DOHH2 (cell line): ENCODE results near the gene ODAD4.

ENCODE experiments used
- H3F3A ChIP-seq: fragments of 200-600 bp; sonication (generic), shearing (Covaris generic); 2 replicates; pipeline ENCODE4 v1.6.0; 2016; ENCODE audit warnings: antibody characterized with exemption, mild to moderate bottlenecking; ENCODE audit not compliant: control insufficient read depth, insufficient read depth
- H3K27ac ChIP-seq: fragments of 200-600 bp; sonication (generic); 2 replicates; pipeline ENCODE4 v1.5.1; 2014; ENCODE audit warnings: low read depth, mild to moderate bottlenecking, low read length, moderate library complexity
- H3K27me3 ChIP-seq: fragments of 200-600 bp; sonication (generic); 2 replicates; pipeline ENCODE4 v1.6.1; 2014; ENCODE audit warnings: mild to moderate bottlenecking, low read length, mixed read lengths; ENCODE audit not compliant: control insufficient read depth
- H3K36me3 ChIP-seq: fragments of 200-600 bp; sonication (generic); 2 replicates; pipeline ENCODE4 v1.6.1; 2014; ENCODE audit warnings: mild to moderate bottlenecking, low read length, moderate library complexity, mixed read lengths; ENCODE audit not compliant: control insufficient read depth
- H3K4me1 ChIP-seq: fragments of 200-600 bp; sonication (generic); 2 replicates; pipeline ENCODE4 v1.6.1; 2014; ENCODE audit warnings: mild to moderate bottlenecking, low read length, mixed read lengths; ENCODE audit not compliant: control insufficient read depth
- H3K4me2 ChIP-seq: fragments of 200-600 bp; sonication (generic); 2 replicates; pipeline ENCODE4 v1.6.0; 2014; ENCODE audit warnings: mild to moderate bottlenecking, low read length, moderate library complexity
- H3K4me3 ChIP-seq: fragments of 200-600 bp; sonication (generic); 2 replicates; pipeline ENCODE4 v1.5.1; 2014; ENCODE audit warnings: mild to moderate bottlenecking, low read length, mixed read lengths
- H3K79me2 ChIP-seq: fragments of 200-600 bp; sonication (generic); 2 replicates; pipeline ENCODE4 v1.6.1; 2014; ENCODE audit warnings: mild to moderate bottlenecking, low read length, mixed read lengths; ENCODE audit not compliant: control insufficient read depth
- H3K9me2 ChIP-seq: fragments of 200-600 bp; sonication (generic); replicated peaks from 2 replicates; pipeline ENCODE4 v1.6.1; 2014; ENCODE audit warnings: mild to moderate bottlenecking, low read length, mixed read lengths; ENCODE audit not compliant: control insufficient read depth
- H3K9me3 ChIP-seq: fragments of 200-600 bp; sonication (generic); 2 replicates; pipeline ENCODE4 v1.6.1; 2014; ENCODE audit warnings: antibody characterized with exemption, low read length, mixed read lengths; ENCODE audit not compliant: control insufficient read depth, insufficient read depth
- H4K20me1 ChIP-seq: fragments of 200-600 bp; sonication (generic); 2 replicates; pipeline ENCODE4 v1.6.0; 2014; ENCODE audit warnings: low read depth, mild to moderate bottlenecking, antibody characterized with exemption, low read length, moderate library complexity; ENCODE audit not compliant: control insufficient read depth, insufficient read depth
- EZH2phosphoT487 ChIP-seq: fragments of 200-600 bp; sonication (generic); IDR thresholded peaks from 2 replicates; pipeline ENCODE4 v1.6.1; 2017; ENCODE audit warnings: borderline replicate concordance, mild to moderate bottlenecking, antibody characterized with exemption, low read length, moderate library complexity, mixed read lengths
- TF ChIP-seq, protein P1 (sequence below): fragments of 200-600 bp; sonication (generic); IDR thresholded peaks from one replicate; pipeline ENCODE4 v1.5.1; 2014; ENCODE audit warnings: antibody characterized with exemption, mild to moderate bottlenecking, low read depth, low read length; ENCODE audit not compliant: poor library complexity, severe bottlenecking

Gene ODAD4

DNA sequence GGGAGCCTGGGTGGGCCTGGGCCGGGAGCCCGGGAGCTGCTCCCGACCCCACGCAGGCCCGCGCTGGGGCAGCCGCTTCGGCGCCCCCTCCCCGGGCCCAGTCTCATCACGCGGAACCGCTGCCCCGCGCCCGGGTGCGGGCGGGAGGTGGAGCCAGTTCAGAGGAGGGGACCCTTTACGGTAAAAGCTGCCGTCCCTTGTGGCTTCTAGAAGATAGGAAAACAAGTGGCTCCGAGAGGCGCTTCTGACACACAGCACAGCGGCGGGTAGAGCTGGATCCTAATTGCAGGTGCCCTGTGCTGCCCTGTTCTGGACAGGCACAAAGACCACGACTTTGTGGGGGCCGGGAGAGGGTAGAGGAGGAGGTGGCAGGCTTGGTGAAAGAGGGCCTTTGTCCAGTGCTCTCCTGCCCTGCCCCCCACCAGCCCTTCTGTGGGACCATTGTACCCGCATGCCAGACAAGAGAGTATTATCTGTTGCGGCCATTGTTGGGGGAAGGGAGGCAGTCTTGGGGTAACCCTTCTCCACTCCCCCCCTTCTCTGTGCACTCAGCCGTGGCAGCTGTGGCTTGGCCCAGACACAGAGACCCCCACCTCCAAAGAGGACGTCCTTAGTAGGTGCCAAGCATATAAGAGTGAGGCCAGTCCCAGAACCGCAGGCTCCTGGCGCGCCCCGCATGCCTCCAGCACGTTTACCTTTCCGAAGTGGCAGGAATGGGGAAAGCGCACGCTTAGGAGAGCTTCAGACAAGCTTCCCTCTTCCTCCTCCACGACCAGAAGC is 36.9 kb downstream of the ODAD4 start:
- H3F3A ChIP-seq, result peaks cover 18% of the 10 kb centered on the region
- peak overlapping the region; percentile 59 for H3K27ac ChIP-seq
- H3K79me2 ChIP-seq, result peaks cover 54% of the 10 kb centered on the region
- peak overlapping the region; percentile 73 for H3K4me2 ChIP-seq
- H3K4me3 ChIP-seq, result peak overlapping the region; percentile 89
- H3K9me2 ChIP-seq, result no peaks in the 10 kb centered on the region
- 0 out of 2 replicates have a peak, but pooled peaks cover 8% of the 10 kb centered on the region for H4K20me1 ChIP-seq
- H3K27me3 ChIP-seq, result no peaks in the 10 kb centered on the region
- peaks cover 40% of the 10 kb centered on the region for H3K36me3 ChIP-seq
- no peaks in the 10 kb centered on the region for H3K9me3 ChIP-seq
- H3K4me1 ChIP-seq, result peaks cover 38% of the 10 kb centered on the region
- no peak for TF ChIP-seq EZH2phosphoT487
- TF ChIP-seq, protein P1, sequence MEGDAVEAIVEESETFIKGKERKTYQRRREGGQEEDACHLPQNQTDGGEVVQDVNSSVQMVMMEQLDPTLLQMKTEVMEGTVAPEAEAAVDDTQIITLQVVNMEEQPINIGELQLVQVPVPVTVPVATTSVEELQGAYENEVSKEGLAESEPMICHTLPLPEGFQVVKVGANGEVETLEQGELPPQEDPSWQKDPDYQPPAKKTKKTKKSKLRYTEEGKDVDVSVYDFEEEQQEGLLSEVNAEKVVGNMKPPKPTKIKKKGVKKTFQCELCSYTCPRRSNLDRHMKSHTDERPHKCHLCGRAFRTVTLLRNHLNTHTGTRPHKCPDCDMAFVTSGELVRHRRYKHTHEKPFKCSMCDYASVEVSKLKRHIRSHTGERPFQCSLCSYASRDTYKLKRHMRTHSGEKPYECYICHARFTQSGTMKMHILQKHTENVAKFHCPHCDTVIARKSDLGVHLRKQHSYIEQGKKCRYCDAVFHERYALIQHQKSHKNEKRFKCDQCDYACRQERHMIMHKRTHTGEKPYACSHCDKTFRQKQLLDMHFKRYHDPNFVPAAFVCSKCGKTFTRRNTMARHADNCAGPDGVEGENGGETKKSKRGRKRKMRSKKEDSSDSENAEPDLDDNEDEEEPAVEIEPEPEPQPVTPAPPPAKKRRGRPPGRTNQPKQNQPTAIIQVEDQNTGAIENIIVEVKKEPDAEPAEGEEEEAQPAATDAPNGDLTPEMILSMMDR, result no peak

DNA sequence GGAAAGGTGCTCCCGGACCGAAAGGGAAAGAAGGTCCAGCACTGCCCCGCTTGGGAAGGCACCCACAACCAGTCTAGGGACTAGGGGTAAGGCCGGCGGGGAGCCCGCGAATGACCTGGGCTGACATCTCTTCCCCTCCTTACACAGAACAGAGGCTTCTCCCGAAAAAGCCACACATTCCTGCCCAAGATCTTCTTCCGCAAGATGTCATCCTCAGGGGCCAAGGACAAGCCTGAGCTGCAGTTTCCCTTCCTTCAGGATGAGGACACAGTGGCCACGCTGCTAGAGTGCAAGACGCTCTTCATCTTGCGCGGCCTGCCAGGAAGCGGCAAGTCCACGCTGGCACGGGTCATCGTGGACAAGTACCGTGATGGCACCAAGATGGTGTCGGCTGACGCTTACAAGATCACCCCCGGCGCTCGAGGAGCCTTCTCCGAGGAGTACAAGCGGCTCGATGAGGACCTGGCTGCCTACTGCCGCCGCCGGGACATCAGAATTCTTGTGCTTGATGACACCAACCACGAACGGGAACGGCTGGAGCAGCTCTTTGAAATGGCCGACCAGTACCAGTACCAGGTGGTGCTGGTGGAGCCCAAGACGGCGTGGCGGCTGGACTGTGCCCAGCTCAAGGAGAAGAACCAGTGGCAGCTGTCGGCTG is 37.6 kb downstream of the ODAD4 start:
- Histone ChIP-seq H3K4me3 (peak overlapping the region; percentile 89), H3K79me2 (peaks cover 60% of the 10 kb centered on the region), H3K9me2 (no peaks in the 10 kb centered on the region), H3K27ac (peak overlapping the region; percentile 59; the same call in 1 of the 2 replicates), H4K20me1 (0 out of 2 replicates have a peak, but pooled peaks cover 8% of the 10 kb centered on the region), H3K4me1 (peaks cover 36% of the 10 kb centered on the region), H3K9me3 (no peaks in the 10 kb centered on the region), H3F3A (peaks cover 18% of the 10 kb centered on the region), H3K27me3 (no peaks in the 10 kb centered on the region), H3K36me3 (peaks cover 47% of the 10 kb centered on the region), H3K4me2 (peak overlapping the region; percentile 73)
- TF ChIP-seq, protein P1, result no peak
- TF ChIP-seq EZH2phosphoT487, result no peak

DNA sequence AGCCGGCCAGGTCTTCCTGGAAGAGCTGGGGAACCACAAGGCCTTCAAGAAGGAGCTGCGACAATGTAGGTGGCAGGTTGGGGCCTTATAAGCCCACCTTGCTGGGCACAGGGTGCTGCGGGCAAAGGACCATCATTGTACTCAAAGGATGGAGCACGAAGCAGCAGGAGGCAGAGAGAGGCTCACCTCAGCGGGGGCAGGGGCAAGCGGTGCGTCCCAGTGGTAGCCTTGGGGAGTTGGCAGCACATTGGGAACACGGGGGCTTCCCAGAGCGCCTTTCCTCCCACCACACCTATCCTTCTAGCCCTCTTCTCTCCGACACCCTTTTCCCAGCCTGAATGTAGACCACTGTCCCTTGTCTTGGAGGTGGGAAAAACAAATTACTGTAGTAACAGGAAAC is 38.3 kb downstream of the ODAD4 start:
- Histone ChIP-seq H3K4me2 (peak overlapping the region; percentile 73), H3K4me1 (peaks cover 36% of the 10 kb centered on the region), H3K9me2 (no peaks in the 10 kb centered on the region), H3K27me3 (no peaks in the 10 kb centered on the region), H3K36me3 (peaks cover 53% of the 10 kb centered on the region), H3K4me3 (no peak overlapping the region), H3K27ac (no peak overlapping the region), H3K79me2 (peaks cover 60% of the 10 kb centered on the region), H4K20me1 (0 out of 2 replicates have a peak, but pooled peaks cover 8% of the 10 kb centered on the region), H3K9me3 (no peaks in the 10 kb centered on the region), H3F3A (peaks cover 18% of the 10 kb centered on the region)
- no peak for TF ChIP-seq EZH2phosphoT487
- TF ChIP-seq, protein P1, result no peak
